HG03097 (cell line): Measurements from ENCODE around the gene ERC1.

Source experiments
- ATAC-seq: cut with Tn5 transposase; IDR thresholded peaks from one replicate; pipeline ENCODE4 v1.9.1; 2021; ENCODE audit not compliant: unreplicated experiment, low FRiP score

Gene ERC1

GRCh38 chr12:1518591-1519516 is 527.8 kb downstream of the ERC1 start:
- ATAC-seq = no peak

DNA sequence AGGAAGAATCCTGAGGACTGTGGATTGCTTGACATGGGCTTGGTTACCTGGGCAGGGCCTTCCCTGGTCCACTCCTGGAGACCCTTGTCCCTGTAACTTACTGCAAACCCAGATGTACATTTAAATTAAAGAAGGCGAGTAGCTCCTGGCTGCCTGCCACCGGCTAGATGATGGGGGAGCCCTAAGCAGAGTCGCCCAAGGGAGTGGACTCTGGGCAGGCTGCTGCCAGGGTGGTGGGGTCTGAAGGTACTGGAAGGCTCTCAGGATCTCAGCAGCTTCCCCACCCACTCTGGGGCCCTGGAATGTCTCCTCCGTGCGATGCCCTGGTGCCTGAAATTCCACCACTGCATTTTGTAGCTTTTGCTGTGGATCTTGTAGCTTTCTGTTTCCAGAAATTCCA is 528.6 kb downstream of the ERC1 start:
- no peak for ATAC-seq

DNA sequence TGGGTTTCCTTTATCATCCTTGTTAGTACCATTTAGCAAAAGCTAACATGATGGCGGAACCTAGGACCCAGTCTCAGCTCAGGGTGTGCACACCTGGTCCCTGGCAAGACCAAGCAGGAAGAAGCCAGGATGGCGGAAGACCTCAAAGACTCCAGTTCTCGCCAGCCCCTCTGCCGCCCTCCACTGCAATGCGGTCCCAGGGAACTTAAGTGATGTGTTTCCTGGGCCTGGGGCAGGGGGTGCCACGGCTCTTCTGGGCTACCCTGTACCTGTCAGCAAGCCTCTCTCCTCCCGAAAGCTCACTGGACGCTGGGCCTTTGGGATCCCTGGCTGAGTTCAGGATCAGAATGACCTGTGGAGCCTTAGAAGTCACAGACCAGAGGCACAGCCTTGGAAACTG is 532.0 kb downstream of the ERC1 start:
- no peak for ATAC-seq

GRCh38 chr12:1523558-1524050 is 532.6 kb downstream of the ERC1 start:
- ATAC-seq = no peak

DNA sequence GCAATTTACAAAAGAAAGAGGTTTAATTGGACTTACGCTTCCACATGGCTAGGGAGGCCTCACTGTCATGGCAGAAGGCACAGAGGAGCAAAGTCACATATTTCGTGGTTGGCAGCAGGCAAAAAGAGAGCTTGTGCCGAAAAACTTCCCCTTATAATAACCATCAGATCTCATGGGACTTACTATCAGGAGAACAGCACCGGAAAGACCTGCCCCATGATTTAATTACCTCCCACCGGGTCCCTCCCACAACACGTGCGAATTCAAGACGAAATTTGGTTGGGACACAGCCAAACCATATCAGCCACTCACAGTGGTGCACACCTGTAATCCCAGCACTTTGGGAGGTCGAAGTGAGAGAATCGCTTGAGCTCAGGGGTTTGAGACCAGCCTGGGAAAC is 534.8 kb downstream of the ERC1 start:
- ATAC-seq = no peak

DNA sequence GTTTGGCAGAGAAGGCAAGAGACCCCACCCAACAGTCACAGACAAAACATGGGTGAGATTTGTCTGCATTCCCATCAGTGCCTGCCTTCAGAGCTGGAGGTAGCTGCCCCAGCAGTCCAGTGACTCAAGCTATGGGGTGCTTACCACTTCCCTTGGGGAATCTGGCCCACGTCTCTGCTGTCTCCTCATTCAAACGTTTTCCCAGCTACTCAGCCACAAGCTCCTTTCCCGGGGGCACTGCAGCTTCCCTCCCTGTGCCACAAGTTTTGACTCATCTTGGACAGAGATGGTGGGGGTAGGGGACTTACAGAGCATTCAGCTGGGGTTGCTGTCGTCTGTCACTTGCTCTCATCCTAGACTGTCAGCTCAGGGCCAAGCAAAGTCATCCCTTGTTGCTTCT is 536.8 kb downstream of the ERC1 start:
- ATAC-seq = no peak

- ATAC-seq = no peak
Observed at GRCh38 chr12:1528791-1529190, 537.8 kb downstream of the ERC1 start.

DNA sequence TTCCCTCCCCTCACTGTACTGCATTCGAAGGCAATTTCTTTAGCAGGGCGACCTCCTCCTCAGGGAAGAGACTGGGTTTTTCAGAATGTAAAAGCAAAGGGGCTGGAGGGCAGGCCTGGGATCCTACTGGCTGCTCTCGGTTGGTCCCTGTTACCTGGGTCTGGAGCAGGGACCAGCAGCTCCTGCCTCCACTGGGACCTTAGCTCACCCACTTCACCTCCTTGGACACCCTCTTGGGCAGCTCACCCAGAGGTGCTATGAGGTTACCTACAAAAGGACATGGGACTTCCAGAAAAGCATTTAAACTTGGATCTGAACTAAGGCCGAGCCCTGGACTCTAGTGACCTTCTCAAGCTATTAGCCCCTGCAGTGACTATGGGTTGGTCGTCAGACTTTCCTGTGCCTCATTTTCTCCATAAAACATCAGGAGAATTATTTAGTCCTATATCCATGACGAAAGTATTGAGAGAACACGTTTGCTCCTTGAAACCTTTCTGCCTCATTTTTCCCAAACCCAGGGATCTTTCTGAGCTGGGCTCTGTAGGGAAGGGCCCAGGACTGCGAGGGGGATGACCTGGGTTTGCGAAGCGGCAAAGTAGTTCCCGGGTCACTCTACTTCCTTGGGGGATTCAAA is 538.3 kb downstream of the ERC1 start:
- no peak for ATAC-seq

DNA sequence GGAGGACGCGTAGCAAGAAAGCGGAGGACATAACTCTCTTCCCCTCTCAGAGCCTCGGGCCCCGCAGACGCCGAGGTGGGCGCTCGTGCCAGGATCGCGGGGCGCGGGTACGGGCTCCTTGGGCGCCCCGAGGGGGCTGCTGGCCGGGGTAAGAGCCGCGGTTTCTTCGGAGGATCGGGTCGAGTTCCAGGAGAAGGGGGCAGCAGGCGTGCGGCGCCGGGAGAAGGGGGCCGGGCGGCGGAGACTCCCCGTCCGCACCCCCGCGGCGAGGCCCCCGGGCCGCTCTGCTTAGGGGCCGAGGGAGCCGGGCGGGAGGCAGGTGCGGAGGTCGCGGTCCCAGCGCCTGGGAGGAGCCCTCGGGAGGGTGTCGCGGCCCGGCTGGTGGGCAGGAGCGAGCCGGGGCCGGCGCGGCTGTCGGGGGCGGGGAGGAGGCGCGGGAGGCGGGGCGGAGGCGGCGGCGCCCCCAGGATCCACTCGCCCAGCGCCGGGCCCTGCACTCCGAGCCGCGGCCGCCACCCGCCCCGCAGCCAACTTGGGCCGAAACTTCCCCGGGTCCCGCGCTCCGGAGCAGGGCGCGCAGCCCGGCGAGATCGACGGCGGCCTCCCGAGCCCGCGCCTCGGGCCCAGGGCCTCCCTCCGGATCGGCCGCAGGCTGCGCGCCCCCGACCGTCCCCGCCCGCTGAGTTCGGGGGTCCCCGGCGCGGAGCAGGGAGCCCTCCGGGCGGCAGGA is 539.0 kb downstream of the ERC1 start:
- no peak for ATAC-seq

GRCh38 chr12:1530592-1531152 is 539.6 kb downstream of the ERC1 start:
- no peak for ATAC-seq

DNA sequence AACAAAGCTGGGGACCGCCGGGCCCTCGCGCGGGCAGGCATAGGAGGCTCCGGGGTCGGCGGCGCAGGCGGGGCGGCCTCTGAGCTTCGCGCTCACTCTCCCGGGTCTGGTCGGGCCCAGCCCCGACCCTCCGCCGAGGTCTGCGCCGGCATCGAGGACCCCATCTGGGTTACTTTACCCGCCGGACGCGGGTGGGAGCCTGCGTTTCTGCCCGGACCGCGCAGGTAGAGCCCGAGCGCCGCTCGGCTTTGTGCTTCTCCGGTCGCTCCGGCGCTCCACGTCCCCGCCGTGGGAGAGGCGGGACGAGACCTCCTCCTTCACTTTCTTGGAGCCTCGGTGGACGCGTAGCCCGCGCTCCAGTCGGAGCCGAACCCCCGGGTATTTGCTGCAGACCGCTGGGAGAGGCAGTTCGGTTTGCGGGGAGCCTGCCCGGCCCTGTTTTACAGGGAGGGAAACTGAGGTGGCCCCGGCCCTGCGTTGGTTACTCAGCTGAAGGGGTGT is 540.2 kb downstream of the ERC1 start:
- ATAC-seq = no peak

- no peak for ATAC-seq
Observed at GRCh38 chr12:1531654-1532374, 540.8 kb downstream of the ERC1 start.

DNA sequence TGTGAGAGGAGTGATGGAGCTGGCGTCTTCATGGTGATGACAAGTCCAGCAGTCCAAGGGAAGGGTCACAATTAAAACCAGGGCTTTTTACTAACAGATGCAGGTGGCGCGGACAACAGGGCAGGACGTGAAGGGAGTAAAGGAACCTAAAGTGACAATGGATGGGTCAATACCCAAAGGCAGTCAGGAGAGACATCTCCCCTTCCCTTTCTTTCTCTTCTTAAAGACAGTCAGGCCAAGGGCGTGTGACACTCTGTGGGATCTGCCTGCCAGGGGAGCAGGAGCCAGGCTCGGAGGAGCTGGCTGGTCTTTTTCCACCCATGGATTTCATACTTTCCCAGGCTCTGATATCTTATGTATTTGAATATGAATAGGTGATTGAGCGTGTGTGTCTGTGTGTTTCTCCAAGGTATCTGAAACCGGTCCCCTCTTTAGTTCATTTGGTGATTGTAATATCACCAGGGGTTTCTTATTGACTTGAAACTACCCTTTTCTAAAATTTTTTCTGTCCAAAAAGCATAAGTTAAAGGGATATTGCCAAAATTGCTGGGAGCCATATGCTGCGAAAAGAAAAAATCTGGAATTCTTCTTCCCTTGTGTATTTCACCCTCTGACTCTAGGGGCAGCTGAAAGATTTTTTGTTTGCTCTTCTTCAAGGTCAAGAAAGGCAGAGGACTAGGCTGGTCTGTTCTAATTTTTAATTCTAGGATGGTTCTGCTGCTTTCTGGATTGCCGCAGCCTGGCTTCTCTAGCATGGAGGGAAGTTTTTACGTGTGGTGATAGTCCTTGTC is 541.5 kb downstream of the ERC1 start:
- no peak for ATAC-seq

DNA sequence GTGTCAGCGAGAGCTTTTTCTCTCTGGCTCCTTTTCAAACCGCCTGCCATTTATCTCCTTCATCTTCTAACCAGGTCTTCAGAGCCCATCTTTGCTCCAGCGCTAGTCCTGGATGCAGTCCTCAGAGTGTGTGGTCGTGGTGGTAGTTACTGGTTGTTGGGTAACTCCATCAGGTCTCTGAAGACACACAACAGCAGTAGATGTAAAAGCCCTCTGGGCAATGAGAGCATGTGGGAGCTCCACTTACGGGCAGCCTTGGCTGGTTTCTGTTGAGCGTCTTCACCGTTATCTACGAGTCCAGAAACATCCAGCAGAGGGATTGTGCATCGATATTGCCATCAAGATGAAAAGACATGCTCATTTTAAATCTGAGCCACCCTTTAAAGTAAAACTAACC is 542.2 kb downstream of the ERC1 start:
- no peak for ATAC-seq

DNA sequence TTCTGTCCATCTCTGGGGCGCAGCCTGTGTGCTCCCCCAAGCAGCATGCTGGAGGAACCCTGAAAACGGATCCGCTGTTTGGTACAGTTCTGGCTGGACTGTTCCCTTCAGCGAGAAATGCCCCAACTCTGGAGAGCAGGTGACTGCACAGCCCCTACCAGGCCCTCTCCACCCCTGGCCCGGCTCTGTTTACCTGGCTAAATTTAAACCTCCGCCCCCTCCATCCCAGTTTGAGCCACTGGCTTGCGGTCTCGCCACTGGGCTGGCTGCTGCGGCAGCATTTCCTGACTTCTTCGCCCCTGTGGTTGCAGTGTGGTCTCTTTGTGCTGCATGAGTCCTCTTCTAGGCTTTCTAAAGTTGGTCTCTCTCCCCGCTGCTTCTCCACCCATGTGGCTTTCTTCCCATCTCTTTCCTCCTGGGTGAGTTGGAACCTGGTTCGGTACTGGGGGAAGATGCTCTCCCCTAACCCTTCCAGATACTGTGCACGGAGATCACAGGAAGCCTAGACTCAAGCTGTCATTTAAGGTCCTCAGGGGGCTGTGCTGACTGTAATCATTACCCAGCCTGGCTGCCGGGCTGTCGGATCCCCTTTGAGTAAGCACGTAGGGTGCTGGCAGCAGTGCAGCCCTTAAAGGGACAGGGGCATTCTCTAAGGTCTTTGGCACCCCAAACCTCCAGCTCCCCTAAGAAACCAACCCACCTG is 542.7 kb downstream of the ERC1 start:
- peak; percentile 54 for ATAC-seq

DNA sequence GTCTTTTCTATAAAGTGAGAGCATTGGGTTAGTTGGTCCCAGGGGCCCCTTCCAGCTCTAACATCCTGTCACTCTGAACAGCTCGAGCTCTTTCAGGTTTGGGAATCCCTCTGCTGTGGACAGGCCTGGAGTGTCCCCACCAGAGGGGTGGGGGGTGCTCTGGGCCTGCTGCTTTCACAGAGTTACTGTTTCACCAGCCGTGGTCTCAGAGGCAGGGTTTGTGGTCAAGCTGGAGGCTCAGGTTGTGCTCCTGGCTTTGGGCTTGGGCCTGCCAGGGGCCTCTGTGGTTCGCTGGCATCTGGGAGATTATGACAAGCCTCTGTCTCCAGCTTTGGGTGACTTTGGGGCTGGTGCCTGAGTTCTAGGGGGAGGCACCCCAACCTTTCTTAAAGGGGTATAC is 543.7 kb downstream of the ERC1 start:
- ATAC-seq = peak; percentile 35

GRCh38 chr12:1536817-1537216 is 545.8 kb downstream of the ERC1 start:
- no peak for ATAC-seq

DNA sequence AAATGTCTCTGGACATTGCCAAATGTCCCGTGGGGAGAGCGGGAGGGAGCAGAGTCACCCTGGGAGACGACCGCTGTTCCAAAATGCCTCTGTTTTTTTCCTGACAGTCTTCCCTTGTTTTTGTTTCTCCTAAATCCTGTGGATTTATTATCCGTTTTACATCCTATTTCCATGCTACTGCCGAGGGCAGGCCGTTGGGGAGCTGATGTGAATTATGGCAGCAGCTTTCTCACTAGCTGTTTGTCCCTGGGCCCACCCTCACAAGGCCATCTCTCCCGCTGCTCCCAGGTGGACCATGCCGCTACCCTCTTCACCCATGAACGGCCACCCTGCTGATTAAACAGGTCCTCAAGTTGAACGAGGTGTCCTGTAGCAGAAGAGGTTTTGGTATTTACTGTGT is 548.1 kb downstream of the ERC1 start:
- no peak for ATAC-seq

- ATAC-seq = no peak
Observed at GRCh38 chr12:1540690-1541089, 549.7 kb downstream of the ERC1 start.
